D721Med (cell line): ENCODE measurements around the gene AGO3.
A peak's percentile ranks its signal among the peaks of the same experiment; 100 is the strongest.

Experiments used
- DNase-seq: peaks from one replicate; pipeline ENCODE4 v3.0.0; 2011; ENCODE audit warnings: low spot score; ENCODE audit not compliant: insufficient read length
- FAIRE-seq: peaks from 2 replicates; lab custom pipeline; 2011; peaks lifted over from hg19 to GRCh38; lab: Jason Lieb, UNC
- CTCF ChIP-seq: IDR thresholded peaks from 2 replicates; pipeline ENCODE4 v1.5.1; 2012; ENCODE audit warnings: mild to moderate bottlenecking, control low read depth; ENCODE audit not compliant: insufficient read depth; ENCODE audit errors: missing control alignments

Gene AGO3

GRCh38 chr1:36085126-36085525, 154.2 kb downstream of the AGO3 start:
- FAIRE-seq = no peak
- no peak for TF ChIP-seq CTCF
- DNase-seq = no peak

- TF ChIP-seq CTCF = no peak
- DNase-seq = no peak
- no peak for FAIRE-seq
These were observed 155.0 kb downstream of the AGO3 start for GRCh38 chr1:36085686-36086526.

GRCh38 chr1:36086529-36087232, 155.8 kb downstream of the AGO3 start:
- no peak for TF ChIP-seq CTCF
- DNase-seq = no peak
- no peak for FAIRE-seq

- TF ChIP-seq CTCF = no peak
- FAIRE-seq (no peak), DNase-seq (no peak)
These were observed 156.6 kb downstream of the AGO3 start for GRCh38 chr1:36087233-36088123.

- DNase-seq = no peak
- TF ChIP-seq CTCF = no peak
- FAIRE-seq = no peak
These were observed 157.3 kb downstream of the AGO3 start for GRCh38 chr1:36088265-36088576.

GRCh38 chr1:36088577-36089392, 157.9 kb downstream of the AGO3 start, which contains the start of gene ADPRS:
TSS of gene ADPRS (plus strand) at chr1:36088892. CDS start at chr1:36088905, 13 bp downstream.
- FAIRE-seq = no peak
- peak; percentile 80 for TF ChIP-seq CTCF
- DNase-seq = peak; percentile 83
